ENCODE data around the gene KCNJ10.
A peak's percentile ranks its signal among the peaks of the same experiment; 100 is the strongest.

The KCNJ10 gene

DNA sequence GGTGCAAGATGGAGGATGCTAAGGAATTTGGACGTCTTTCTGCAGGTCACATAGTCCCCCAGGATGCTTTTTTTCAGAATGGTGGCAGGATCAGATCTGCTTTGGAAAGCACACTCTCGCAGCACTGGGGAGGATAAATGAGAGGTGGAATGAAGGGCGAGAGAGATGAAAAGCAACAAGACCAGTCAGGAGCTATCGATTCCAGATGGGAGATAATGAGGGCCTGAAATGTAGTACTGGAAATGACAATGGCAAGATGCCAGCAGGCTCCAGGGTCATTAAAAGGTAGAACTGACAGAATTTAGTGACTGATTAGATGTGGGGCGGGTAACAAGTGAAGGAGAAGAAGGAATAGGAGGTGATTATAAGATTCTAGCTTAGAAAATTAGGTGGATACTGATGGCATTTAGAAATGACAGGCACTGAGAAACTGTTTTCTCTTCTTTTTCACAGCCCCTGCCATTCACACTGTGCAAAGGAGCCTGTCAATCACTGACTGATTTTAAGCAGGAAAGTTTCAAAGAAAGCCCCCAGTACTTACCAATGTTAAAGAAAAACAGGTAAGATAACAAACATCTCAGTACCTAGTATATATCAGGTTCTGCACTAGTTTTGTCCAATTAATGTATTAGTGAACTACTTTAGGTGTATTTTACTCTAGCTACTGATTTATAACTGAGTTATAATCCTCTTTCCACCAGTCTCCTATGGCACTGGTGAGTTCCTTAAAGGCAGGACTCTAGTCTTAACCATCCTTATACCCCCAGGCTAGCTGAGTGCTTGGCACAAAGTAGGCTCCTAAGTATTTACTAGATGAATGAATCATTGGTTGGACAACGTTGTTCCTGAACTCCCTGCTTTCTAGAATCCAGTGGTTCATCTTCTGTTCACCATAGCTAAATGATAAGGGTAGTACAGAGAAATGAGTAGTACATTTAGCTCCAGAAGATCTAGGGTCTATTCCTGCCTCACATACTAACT lies 47.3 kb downstream of the KCNJ10 start:
- no peak for DNase-seq

GRCh38 chr1:160021376-160022074 lies 48.4 kb downstream of the KCNJ10 start:
- DNase-seq = no peak

DNA sequence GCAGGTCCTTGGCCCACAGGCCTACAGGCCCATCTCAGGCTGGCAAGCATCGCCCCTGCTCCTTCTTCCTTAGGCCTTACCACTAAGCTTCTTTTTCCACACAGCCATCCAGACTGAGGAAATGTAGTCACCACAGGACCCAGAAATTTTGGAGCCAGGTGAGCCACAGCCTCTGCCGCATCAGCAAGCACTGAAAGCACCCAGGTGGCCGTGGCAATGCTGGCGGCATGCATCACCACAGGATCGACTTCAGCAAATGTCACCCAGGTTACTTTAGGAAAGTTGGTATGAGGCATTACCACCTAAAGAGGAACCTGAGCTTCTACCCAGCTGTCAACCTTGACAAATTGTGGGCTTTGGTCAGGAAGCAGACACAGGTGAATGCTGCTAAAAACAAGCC lies 49.8 kb downstream of the KCNJ10 start:
- no peak for DNase-seq

GRCh38 chr1:160018900-160019299 lies 51.1 kb downstream of the KCNJ10 start:
- no peak for DNase-seq

- no peak for DNase-seq
Measured at GRCh38 chr1:160018347-160018746, 51.6 kb downstream of the KCNJ10 start.

DNA sequence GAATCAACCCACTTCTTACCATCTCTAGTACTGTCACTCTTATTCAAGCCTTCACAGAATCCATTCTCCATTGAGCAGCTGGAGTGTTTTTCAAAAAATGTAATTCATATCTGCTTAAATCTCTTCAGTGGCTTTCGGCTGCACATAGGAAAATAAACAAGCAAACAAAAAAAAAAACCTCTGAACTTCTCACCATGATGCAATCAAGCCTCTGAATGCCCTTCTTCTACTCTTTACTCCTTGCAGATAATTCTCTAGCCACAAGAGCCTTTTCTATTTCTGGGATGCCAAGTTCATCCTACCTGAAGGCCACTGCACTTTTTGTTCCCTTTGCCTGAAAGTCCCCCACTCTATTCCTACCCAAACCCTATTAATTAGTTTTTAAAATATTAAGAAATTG lies 52.4 kb downstream of the KCNJ10 start:
- no peak for DNase-seq

- no peak for DNase-seq
Measured at GRCh38 chr1:160011781-160012180, 58.2 kb downstream of the KCNJ10 start.

- DNase-seq = no peak
Measured at GRCh38 chr1:160009801-160010200, 60.2 kb downstream of the KCNJ10 start.

GRCh38 chr1:160009081-160009480 lies 60.9 kb downstream of the KCNJ10 start:
- DNase-seq = no peak

GRCh38 chr1:160007577-160008200 lies 62.3 kb downstream of the KCNJ10 start:
- peak in 1 of 5 donors; percentile 23 for DNase-seq

GRCh38 chr1:160006312-160006940 lies 63.5 kb downstream of the KCNJ10 start:
- peak; percentile 35 to 68 (median 59) for DNase-seq

DNA sequence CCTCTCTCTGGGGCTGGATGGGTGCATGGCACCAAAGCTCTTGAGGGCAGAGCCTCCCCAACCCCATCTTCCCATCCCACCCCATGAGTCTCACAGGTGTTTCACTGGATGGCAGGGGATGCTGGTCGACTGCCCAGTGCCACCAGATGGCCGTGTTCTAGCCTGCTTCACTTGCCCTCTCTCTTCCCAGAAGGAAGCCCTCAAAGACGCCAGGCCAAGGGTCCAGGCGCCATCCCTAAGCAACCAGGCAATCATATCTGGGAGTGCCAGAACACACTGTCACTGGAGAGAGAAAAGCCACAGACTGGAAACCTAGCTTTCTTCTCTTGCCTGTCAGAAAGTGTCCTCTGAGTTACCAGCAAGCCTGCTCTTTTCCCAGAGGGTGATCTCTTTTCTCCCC lies 64.9 kb downstream of the KCNJ10 start:
- no peak for DNase-seq

DNA sequence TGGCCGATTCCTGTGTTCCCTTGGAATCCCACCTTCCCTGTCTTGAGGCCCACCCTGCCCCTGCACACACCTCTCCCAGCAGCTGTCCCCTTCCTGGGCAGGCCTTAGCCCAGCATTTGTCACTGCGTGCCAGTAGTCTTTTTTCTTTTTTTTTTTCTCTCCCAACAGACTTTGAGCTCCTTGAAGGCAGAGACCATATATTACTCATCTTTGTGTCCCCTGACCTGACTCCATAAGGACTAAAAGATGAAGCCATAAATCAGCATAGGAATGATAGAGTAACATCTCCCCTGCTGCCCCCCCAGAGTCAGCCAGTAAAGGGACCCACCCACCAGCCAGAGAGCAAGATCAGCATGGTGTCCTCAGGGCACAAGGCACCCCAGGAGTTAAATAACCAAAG lies 65.5 kb downstream of the KCNJ10 start:
- DNase-seq = no peak

DNA sequence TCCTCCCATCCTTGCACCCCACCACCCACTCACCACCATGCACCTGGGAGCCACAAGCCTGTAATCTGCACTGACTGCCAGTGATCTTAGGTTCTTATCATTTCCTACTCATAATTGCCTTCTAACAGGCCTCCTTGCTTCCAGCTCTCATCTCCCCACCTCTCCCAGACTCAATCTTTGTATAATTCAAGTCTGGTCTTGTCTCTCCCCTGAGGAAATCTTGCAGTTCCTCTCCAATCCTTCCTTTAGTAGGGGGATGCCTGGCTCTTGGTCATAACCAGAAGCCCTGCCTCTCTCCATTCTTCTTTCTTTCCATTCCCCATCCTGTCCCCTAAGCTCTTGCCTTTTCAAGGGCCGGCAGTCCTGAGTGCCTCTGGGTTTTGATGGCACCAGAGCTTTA lies 66.0 kb downstream of the KCNJ10 start:
- no peak for DNase-seq

- DNase-seq = no peak
Measured at GRCh38 chr1:160001440-160001839, 68.5 kb downstream of the KCNJ10 start.

GRCh38 chr1:159999204-159999603 lies 70.8 kb downstream of the KCNJ10 start:
- no peak for DNase-seq

DNA sequence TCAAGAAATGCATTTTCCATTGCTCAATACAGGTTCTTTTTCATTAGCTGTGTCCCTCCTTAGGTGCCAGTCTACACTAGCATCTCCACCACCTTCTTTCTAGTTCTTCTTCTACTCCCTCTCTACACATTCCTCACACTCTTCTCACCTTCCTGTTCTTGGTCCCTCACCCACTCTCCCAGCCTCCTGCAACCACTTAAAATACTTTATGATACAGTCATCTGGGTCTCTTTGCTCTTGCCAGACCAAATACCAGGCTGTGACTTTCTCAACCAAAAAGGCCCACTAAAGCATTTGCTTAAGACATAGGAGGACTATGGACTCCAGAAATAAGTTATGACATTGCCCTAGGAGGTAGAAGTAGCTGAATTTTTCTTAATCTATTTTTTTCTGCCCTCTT lies 73.3 kb downstream of the KCNJ10 start:
- no peak for DNase-seq

GRCh38 chr1:159994896-159995295 lies 75.1 kb downstream of the KCNJ10 start:
- DNase-seq = no peak

DNA sequence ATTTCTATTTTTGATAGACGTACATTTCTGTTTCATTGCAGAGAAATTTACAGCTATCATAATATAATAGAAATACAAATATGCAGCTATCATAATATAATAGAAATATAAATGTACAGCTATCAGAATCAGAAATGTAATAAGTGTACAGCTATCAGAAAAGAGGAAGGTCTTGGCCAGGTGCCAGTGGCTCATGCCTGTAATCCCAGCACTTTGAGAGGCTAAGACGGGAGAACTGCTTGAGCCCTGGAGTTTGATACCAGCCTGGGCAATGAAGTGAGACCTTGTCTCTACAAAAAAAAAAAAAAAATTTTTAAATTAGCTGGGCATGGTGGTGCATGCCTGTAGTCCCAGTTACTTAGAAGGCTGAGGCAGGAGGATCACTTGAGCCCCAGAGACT lies 76.0 kb downstream of the KCNJ10 start:
- DNase-seq = no peak

GRCh38 chr1:159992161-159992560 lies 77.8 kb downstream of the KCNJ10 start:
- DNase-seq = no peak

DNA sequence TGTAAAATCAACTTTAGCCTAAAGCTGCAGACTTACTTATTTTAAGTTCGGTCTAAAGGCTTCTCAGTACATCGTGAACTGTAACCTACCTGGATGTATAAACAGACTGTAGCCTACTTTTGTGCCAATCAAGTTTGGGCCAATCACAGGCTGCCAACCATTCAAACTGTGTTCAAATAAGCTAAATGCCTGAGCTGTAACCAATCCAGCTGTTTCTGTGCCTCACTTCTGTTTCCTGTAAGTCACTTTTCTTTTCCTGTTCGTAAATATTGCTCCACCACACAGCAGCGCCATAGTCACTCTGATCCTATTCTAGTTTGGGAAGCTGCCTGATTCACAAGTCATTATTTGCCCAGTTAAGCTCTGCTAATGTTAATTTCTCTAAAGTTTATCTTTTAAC lies 78.4 kb downstream of the KCNJ10 start:
- peak in 1 of 5 donors; percentile 33 for DNase-seq

DNA sequence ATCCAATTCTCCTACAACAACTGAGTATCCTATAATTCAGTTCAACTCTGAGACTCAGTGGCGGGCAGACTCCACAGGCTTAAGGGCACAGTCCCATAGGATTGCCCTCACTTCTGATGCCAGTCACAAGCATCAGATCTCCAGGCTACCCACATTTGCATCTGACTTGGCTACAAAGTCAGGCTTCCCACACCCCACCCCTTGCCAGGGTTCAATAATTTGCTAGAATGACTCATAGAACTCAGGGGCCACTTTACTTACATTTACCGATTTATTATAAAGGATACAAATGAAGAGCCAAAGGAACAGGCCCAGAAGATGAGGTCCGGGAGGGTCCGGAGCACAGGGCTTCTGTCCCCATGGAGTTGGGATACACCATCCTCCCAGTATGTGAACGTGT lies 80.0 kb downstream of the KCNJ10 start:
- no peak for DNase-seq

DNA sequence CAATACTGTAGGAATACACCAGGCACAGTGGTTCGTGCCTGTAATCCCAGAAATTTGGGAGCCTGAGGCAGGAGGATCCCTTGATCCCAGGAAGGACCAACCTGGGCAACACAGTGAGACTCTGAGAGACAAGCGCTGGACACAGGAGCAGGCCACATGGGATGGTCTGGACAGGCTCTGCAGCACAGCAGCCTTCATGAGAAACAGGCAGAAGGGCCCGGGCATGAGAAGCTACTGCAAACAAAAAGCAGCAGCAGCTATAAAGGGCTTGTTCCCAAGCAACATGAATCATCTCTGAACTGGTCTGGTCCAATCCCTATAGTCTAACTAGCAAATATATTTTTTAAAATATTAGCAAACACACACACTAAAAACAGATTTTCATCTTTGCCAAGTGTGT lies 80.4 kb downstream of the KCNJ10 start:
- no peak for DNase-seq
